Occipital lobe (tissue), 2 donors: Measurements from ENCODE around the gene HDAC4. TPM values are rescaled to one million over a fixed set of nuclear protein-coding genes. Genes with fewer than 3 reads are reported as not detected.

Experiments used
- DNase-seq: peaks from one replicate; lab custom pipeline; 2025; lab: John Stamatoyannopoulos, UW
- total RNA-seq: library from RNA; depleted of rRNA; stranded (reverse); fragments of >200 nt; gene quantifications from one replicate; pipeline ENCODE4 v1.2.3, GENCODE V29; 2014

The HDAC4 gene
- total RNA-seq, 1 donor from 2014 or later: 30.9 TPM

DNA sequence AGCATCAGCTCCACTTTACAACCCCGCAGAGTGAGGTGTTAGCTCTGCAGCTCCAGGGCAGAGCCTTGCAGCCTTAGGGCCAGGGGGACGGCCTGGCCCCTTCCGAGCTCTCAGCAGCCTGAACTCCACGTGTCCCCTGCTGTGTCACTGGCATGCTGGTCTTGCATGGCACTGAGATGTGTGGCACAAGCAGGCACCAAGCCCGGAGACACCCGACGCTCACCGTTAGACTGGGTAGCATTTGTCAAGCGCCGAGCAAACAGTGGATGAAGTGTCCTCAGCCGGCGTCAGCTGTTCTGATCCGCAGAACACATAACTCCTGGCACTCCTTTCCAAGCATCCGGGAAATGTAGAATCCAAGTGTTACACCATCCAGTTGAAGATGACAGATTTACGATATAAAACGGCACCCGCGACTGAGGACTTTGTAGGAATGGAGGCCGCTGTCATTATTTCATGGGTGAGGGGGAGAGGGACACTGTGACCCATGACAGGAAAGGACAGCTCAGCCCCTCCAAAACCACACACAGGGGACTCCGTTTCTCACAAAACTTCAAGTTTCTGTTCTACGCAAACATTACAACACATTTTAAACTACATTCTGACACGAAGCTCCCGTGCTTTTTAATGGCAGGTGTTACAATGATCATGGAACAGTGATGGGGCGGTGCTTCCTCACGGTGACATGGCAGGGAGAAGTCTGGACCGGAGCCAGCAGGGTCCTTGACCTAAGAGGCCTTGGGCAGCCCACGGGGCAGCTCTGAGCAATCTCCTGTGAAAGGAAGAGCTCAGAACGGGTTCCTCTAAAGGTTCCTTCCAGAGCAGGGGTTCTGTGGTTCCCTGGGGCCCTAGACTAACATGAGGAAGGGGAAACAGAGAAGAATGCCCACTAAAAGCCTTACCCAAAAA is 89.4 kb downstream of the HDAC4 start:
- DNase-seq: no peak

DNA sequence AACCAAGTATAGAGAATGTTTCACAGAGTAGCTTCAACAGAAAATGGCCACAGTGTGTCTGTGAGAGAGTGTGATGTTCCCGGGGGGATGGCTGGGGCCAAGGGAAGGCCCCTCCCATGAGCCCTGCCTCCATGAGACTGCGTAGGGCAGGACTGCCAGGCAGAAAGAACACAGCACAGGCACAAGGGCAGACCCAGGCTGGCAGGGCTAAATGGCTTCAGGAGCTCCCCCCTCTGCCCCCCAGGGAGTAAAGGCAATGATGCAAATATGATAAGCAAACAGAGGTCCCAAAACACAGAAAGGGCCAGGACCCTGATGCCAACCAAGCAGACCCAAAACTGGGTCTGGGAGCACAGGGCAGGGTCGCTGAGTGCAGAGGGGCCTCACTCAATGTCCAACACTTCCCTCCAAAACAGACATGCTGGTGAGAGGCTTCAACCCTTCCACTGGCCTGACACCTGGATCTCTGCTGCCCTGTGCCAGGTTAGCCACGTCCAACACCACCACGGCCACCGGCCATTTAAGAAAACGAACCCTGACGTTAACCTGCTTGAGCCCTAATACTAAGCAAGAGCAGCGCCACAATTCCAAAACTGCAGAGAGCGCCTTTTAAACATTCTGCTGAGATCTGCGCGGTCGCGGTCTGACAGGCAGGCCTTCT is 90.3 kb downstream of the HDAC4 start:
- no peak for DNase-seq

GRCh38 chr2:239309398-239310245 is 91.2 kb downstream of the HDAC4 start:
- DNase-seq: no peak

- DNase-seq: no peak
These were observed 92.0 kb downstream of the HDAC4 start for GRCh38 chr2:239308661-239309397.

DNA sequence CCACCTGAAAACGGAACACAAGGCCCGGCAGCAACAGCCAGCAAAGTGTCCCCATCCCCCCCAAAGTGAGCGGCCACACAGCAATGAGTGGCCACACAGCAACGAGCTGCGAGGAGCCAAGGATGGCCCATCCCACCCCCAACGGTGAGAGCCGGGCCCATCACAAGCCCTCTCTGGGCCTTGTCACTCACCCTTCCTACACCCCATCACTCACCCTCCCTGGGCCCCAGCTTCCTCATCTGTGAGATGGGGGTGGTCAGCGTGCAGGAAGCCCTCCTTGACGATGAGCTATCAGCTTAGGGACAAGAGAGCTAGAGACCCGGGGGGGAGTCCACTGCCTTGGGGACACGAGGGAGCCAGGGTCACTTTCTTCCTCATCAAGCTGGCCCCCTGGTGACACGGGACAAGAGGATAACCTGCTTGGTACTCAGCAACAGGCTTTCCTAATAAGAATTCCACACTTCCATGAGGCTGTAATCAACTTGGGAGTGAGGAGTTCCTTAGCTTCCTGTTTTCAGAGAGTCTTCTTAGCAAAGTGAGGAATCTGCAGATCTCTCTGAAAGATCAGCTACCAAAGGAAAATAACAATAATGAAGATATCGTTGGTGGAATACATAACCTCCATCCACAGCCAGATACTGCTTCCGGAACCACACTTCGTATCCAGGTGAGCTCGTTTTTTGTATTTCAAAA is 92.8 kb downstream of the HDAC4 start:
- DNase-seq: no peak

- no peak for DNase-seq
These were observed 93.6 kb downstream of the HDAC4 start for GRCh38 chr2:239307221-239307569.

DNA sequence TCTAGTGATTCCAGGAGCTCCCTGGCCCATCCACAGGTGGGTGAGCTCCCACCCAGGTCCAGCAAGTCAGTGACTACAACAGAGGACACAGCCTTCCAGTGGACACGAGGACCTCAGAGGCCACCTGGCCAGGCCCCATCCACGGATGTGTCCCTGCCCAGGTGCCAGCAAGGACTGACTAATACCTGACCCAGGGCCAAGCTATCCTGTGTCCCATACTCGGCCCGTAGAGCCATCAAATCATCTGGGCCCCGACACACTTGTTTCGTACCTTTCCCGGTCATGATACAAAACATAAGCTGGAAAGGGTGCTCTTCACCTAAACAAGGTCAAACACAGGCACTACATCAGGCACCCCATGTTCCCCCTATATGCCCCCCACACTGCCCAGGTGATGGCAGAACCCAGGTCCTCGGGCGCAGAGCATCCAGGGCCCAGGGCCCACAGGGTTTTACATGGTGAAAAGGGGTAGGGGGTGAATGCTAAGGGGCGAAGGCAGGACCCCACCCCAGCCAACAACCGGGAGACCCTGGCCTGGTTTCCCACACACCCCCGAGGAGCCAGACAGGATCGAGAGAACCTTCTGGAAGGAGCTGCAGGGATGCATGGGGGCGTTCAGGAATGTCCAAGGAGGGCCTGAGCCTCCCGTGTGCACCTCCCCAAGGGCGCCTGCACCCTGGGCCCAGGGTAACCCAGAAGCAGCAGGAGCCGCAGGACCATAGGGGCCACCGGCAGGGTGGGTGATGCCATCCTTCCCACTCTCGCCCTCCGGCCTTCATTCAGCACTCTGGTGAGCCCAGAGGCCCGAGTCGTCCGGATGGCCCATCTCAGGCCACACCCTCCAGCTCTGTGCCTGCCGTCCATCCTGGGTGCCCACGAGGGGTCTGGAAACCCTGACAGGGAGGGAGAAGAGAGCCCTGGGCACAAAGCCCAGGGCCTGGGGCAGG is 94.3 kb downstream of the HDAC4 start:
- no peak for DNase-seq

GRCh38 chr2:239305771-239306170 is 95.0 kb downstream of the HDAC4 start:
- DNase-seq: no peak

- no peak for DNase-seq
These were observed 95.6 kb downstream of the HDAC4 start for GRCh38 chr2:239305222-239305575.

- no peak for DNase-seq
These were observed 96.1 kb downstream of the HDAC4 start for GRCh38 chr2:239304533-239305221.

GRCh38 chr2:239303711-239304532 is 96.9 kb downstream of the HDAC4 start:
- no peak for DNase-seq

DNA sequence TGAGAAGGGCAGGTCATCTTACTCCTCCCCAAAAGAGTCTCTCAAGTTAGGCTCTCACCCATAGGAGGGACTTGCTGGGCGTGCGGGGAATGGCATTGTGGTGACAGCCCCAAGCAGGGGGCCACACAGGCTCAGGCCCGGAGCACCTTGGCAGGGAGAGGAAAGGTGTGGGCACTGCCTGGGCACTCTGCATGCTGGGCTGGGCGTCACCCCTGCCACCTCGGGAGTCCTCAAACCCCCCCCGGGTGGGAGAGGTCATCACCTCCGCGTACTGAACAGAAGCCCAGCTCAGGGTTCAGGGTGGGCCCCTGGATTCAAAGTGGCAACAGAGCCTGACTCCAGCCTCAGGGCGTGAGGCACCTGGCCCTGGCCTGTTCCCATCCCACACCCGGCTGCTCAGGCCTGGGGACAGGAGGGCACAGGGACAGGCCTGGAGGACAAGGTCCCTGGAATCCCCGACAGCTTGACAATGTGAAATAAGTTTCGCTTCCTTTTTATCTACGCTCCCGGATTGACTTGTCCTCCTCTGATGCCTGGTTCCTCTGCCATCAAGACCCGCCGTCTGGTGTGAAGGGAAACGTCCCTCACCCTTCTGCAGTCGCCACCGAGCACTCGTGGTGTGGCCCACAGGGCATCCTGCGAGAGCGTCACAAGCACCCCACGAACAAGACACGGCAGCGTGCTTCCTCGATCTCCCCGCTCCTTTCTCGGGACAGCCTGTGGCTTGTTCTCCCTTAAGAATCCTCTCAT is 97.8 kb downstream of the HDAC4 start:
- no peak for DNase-seq

DNA sequence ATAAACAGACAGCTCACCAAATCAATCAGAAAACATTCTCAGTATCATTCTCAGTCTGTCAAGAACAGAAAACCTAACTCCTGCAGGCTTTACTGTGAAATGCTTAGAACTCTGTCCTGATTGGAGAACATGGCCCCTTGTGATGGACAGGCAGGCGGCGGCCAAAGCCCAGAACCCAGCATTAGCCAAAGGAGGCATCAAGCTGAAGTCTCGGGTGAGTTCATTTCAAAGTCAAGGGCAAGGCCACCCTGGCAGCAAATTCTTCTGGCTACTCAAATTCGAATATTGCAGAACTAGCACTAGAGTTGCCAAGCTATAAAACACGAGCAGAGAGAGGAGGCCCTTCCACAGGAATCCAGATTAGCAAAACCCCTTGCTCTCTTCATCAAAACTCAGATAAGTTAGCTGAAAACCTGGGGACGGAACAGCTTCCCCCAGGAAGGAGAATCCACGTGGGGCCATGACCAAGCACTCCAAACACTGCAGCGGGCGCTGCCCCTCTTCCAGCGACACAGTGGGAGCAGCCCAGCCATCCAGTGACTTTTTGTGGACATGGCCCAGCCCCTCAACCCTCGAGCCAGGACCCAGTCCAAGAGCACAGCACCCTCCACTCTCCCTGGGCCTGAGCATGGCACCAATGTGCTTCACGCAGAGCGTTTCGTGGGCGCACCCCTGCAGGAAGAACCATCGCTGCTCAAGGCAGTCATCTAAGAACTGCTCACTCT is 98.6 kb downstream of the HDAC4 start:
- no peak for DNase-seq

GRCh38 chr2:239300871-239301735 is 99.7 kb downstream of the HDAC4 start:
- no peak for DNase-seq

GRCh38 chr2:239300242-239300641 is 100.6 kb downstream of the HDAC4 start:
- DNase-seq: no peak
